AG10803 (cell line): ENCODE measurements around the gene CST11.
"Not testable (repeated sequence)": the region's sequence is repeated elsewhere in the genome, so short reads cannot be mapped to it uniquely, and the experiment has no call there.

Source experiments
- DNase-seq: peaks from one replicate; pipeline ENCODE4 v3.0.0; 2010; ENCODE audit warnings: low read depth
- H3K4me3 ChIP-seq: 2 replicates; pipeline ENCODE4 v1.5.1; 2011; ENCODE audit warnings: mild to moderate bottlenecking, low read length, control low read depth
- TF ChIP-seq, protein P1 (sequence below): conservative IDR thresholded peaks from 2 replicates; pipeline ENCODE4 v1.5.1; 2011; ENCODE audit warnings: mild to moderate bottlenecking, low read length, control low read depth, inconsistent platforms

CST11 gene

GRCh38 chr20:23488470-23488869 is 35.8 kb upstream of the CST11 start:
- H3K4me3 ChIP-seq = no peak overlapping the region
- TF ChIP-seq, protein P1, sequence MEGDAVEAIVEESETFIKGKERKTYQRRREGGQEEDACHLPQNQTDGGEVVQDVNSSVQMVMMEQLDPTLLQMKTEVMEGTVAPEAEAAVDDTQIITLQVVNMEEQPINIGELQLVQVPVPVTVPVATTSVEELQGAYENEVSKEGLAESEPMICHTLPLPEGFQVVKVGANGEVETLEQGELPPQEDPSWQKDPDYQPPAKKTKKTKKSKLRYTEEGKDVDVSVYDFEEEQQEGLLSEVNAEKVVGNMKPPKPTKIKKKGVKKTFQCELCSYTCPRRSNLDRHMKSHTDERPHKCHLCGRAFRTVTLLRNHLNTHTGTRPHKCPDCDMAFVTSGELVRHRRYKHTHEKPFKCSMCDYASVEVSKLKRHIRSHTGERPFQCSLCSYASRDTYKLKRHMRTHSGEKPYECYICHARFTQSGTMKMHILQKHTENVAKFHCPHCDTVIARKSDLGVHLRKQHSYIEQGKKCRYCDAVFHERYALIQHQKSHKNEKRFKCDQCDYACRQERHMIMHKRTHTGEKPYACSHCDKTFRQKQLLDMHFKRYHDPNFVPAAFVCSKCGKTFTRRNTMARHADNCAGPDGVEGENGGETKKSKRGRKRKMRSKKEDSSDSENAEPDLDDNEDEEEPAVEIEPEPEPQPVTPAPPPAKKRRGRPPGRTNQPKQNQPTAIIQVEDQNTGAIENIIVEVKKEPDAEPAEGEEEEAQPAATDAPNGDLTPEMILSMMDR = no peak
- DNase-seq = no peak

GRCh38 chr20:23484081-23484480 is 31.4 kb upstream of the CST11 start:
- DNase-seq = no peak
- H3K4me3 ChIP-seq = no peak overlapping the region
- TF ChIP-seq, protein P1 = no peak

GRCh38 chr20:23482138-23482537 is 29.5 kb upstream of the CST11 start:
- TF ChIP-seq, protein P1 = no peak
- no peak for DNase-seq
- H3K4me3 ChIP-seq = no peak overlapping the region

DNA sequence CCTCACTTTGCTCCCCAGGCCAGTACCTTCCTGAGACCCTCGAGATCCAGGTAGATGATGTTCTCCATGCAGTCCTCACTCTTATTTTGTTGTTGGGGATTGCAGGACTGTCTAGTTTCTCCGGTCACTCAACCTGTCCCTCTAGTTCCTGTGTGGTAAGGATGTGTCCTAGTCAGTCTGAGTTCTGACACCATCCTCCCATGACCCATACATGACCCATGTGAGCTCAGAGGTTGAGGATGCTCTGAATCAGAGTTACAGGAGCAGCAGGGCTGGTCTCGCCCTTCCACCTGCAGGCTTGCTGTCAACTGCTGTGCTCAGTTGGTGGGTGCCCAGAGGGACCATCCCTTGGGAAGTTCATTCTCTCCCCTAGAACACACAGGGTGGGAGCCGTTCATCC is 26.4 kb upstream of the CST11 start:
- DNase-seq = no peak
- TF ChIP-seq, protein P1 = no peak

DNA sequence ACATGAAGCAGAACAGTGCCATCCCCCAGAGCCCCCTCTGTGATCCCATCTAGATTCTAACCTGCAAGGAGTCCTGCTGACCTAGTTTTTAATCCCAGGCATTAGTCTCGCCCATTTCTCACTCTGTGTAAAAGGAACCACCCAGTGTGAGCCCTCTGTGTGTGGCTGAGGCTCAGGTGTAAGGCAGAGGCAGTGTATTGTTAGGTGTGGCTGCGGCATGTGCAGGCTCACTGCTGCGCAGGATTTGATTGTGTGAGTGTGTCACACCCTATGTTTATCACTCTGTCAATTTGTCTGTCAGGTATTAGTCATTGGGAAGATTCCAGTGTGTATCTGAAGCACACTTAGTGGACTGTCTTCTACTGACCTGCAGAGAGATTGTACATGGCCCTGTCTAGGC is 24.5 kb upstream of the CST11 start:
- no peak for DNase-seq
- TF ChIP-seq, protein P1 = no peak
- no peak overlapping the region for H3K4me3 ChIP-seq

More for the DNA sequence above, 26.4 kb upstream of the CST11 start:
- H3K4me3 ChIP-seq = no peak overlapping the region

DNA sequence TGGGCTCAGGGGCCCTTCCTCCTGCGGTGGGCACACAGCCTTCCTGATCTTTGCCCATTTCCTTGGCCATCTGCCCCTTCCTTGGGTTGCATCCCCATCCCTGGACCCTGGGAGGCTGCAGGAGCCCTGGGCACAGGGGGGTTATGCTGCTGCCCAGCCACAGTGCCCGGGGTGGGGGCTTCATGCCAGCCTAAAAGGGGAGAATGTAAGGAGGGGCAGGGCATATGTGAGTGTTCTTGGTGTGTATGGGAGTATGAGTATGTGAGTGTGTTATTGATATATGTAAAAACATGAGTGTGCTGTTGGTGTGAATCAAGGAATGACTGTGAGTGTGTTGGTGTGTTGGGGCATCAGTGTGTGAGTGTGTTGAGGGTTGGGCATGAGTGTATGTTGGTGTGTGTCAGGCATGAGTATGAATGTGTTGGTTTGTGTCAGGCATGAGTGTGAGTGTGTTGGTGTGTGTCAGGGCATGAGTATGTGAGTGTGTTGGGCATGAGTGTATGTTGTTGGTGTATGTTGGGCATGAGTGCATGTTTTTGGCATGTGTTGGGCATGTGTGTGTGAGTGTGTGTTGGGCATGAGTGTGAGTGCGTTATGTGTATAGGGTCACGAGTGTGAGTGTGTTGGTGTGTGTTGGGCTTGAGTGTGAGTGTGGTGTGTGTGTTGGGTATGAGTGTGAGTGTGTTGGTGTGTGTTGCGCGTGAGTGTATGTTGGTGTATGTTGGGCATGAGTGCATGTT is 23.5 kb upstream of the CST11 start:
- TF ChIP-seq, protein P1 = no peak
- no peak for DNase-seq
- no peak overlapping the region for H3K4me3 ChIP-seq

GRCh38 chr20:23475395-23475794 is 22.7 kb upstream of the CST11 start:
- no peak overlapping the region for H3K4me3 ChIP-seq
- TF ChIP-seq, protein P1 = no peak
- DNase-seq = no peak

DNA sequence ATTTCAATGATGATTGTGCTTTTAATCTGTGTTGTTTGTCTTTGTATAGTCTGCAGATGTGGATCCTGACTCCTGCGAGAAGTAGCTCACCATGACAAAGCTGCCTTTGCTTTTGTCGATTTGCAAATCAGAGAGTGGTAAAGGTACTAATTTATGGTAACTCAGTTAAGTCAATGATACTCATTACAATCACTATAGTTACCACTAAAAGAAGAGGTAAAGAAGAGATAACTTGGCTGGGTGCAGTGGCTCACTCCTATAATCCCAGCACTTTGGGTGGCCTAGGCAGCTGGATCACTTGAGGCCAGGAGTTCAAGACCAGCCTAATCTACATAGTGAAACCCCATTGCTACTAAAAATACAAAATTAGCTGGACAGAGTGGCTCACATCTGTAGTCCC is 20.6 kb upstream of the CST11 start:
- not testable (repeated sequence) for H3K4me3 ChIP-seq, DNase-seq

- not testable (repeated sequence) for H3K4me3 ChIP-seq
These were observed 19.6 kb upstream of the CST11 start for GRCh38 chr20:23472306-23472705.

GRCh38 chr20:23466961-23467360 is 14.3 kb upstream of the CST11 start:
- not testable (repeated sequence) for DNase-seq, H3K4me3 ChIP-seq

More at GRCh38 chr20:23472306-23472705, 19.6 kb upstream of the CST11 start:
- not testable (repeated sequence) for DNase-seq
